ENCODE measurements around the gene ALOX12.

DNA sequence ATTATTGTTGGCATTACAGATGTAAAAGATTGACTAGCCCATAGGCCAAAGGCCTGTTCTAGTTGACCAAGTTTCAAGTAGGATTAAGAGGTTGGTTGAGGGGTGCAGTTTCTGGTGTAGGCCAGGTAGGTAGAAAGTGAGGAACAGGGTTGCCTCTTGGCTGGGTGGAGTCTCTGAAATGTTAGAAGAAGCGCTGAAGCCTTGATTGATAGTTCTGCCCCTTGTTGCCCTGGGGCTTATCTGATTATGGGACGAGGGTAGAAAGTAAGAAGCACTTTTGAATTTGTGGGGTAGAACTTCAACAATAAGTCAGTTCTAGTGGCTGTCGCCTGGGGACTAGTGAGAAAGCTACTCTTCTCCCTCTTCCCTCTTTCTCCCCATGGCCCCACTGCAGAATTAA, 33.2 kb downstream of the ALOX12 start:
- TF ChIP-seq EZH2phosphoT487 (IDR thresholded peaks at IDR 0.05; ENCODE audit: borderline replicate concordance, low read depth, low read length) = no peak
- TF ChIP-seq, protein P1, sequence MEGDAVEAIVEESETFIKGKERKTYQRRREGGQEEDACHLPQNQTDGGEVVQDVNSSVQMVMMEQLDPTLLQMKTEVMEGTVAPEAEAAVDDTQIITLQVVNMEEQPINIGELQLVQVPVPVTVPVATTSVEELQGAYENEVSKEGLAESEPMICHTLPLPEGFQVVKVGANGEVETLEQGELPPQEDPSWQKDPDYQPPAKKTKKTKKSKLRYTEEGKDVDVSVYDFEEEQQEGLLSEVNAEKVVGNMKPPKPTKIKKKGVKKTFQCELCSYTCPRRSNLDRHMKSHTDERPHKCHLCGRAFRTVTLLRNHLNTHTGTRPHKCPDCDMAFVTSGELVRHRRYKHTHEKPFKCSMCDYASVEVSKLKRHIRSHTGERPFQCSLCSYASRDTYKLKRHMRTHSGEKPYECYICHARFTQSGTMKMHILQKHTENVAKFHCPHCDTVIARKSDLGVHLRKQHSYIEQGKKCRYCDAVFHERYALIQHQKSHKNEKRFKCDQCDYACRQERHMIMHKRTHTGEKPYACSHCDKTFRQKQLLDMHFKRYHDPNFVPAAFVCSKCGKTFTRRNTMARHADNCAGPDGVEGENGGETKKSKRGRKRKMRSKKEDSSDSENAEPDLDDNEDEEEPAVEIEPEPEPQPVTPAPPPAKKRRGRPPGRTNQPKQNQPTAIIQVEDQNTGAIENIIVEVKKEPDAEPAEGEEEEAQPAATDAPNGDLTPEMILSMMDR (conservative IDR thresholded peaks at IDR 0.05; ENCODE audit: low read length) = no peak
